Measurements from ENCODE around the gene CDC27. TPM values are rescaled to one million over a fixed set of nuclear protein-coding genes. Genes with fewer than 3 reads are reported as not detected.

The CDC27 gene
- polyA plus RNA-seq, 1 donor (not counting 4 experiments of a cell fraction or from before 2014, with no cell fraction given) = 95.6 TPM

DNA sequence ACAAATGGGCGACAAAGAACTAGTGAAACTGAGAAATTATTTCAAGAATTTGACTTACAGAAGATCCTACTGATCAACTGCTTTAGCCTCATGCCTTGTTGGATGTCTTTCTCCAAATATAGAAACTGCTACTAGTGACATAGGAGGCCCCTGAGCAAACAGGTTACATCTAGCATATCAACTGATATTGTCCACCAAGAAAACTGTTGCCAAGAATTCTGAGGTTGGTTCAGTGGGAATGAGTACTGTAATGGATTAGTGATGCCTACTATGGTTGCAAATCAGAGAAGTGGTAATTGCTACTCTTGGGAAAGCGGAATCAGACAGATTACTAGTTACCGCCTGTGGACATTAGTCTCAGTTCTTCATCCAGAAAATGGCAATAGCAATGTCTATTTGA lies 10.0 kb downstream of the CDC27 start:
- Histone ChIP-seq H3K27me3 (ENCODE audit: control insufficient read depth, extremely low read depth, insufficient read depth, low read length) (no peaks in the 10 kb centered on the region), H3K4me3 (ENCODE audit: control insufficient read depth in 2 of 3, extremely low read depth in 1 of 3, insufficient read depth in 2 of 3, low read depth in 1 of 3, low read length in 3 of 3) (no peak overlapping the region), H3K27ac (ENCODE audit: control insufficient read depth, insufficient read depth, low read length) (no peak overlapping the region), H3K4me2 (ENCODE audit: control insufficient read depth, extremely low read depth, insufficient read depth, low read depth, low read length) (no peak overlapping the region), H3K36me3 (ENCODE audit: control insufficient read depth in 2 of 2, extremely low read depth in 1 of 2, insufficient read depth in 2 of 2, low read length in 2 of 2) (peaks cover 7 to 23% of the 10 kb centered on the region in 2 experiments), H3K4me1 (ENCODE audit: control insufficient read depth, extremely low read depth, insufficient read depth, low read length) (no peaks in the 10 kb centered on the region), H3K9me1 (ENCODE audit: control insufficient read depth, extremely low read depth, insufficient read depth, low read length) (no peaks in the 10 kb centered on the region), H3K9me3 (ENCODE audit: control insufficient read depth, low read depth, low read length) (no peaks in the 10 kb centered on the region), H2AFZ (ENCODE audit: control insufficient read depth, low read length) (no peak overlapping the region), H4K20me1 (ENCODE audit: control insufficient read depth, extremely low read depth, insufficient read depth, low read length) (peaks cover 5% of the 10 kb centered on the region), H3K9ac (ENCODE audit: control insufficient read depth, extremely low read depth, insufficient read depth, low read length) (no peak overlapping the region), H3K79me2 (ENCODE audit: control insufficient read depth, insufficient read depth, low read length) (peaks cover 90% of the 10 kb centered on the region)
- DNase-seq (ENCODE audit: low read depth, low spot score) (no peak), FAIRE-seq (no peak)
- dilution Hi-C loops (cut with MboI; ENCODE audit: extremely low pct_ligation_motif_present, low sequenced_read_pairs) = no loop called here
- TF ChIP-seq EZH2 (IDR thresholded peaks at IDR 0.05; ENCODE audit: low read length) = no peak
- TF ChIP-seq, protein P1, sequence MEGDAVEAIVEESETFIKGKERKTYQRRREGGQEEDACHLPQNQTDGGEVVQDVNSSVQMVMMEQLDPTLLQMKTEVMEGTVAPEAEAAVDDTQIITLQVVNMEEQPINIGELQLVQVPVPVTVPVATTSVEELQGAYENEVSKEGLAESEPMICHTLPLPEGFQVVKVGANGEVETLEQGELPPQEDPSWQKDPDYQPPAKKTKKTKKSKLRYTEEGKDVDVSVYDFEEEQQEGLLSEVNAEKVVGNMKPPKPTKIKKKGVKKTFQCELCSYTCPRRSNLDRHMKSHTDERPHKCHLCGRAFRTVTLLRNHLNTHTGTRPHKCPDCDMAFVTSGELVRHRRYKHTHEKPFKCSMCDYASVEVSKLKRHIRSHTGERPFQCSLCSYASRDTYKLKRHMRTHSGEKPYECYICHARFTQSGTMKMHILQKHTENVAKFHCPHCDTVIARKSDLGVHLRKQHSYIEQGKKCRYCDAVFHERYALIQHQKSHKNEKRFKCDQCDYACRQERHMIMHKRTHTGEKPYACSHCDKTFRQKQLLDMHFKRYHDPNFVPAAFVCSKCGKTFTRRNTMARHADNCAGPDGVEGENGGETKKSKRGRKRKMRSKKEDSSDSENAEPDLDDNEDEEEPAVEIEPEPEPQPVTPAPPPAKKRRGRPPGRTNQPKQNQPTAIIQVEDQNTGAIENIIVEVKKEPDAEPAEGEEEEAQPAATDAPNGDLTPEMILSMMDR (optimal IDR thresholded peaks at IDR 0.05 in 1 of 3, IDR thresholded peaks at IDR 0.05 in 1 of 3, conservative IDR thresholded peaks at IDR 0.05 in 1 of 3; ENCODE audit: extremely low read depth in 1 of 3, insufficient read depth in 2 of 3, low read length in 3 of 3) = no peak

DNA sequence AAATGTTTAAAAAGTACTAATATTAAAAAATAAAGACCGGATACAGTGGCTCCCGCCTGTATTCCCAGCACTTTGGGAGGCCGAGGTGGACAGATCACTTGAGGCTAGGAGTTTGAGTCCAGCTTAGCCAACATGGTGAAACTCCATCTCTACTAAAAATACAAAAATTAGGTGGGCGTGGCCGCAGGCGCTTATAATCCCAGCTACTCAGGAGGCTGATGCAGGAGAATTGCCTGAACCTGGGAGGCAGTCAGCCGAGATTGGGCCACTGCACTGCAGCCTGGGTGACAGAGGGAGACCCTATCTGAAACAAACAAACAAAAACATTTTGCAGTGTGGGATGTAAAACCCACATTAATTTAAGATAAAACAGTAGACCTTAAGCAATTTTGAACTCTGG lies 11.8 kb downstream of the CDC27 start:
- Histone ChIP-seq H3K9ac (ENCODE audit: control insufficient read depth, extremely low read depth, insufficient read depth, low read length) (no peak overlapping the region), H3K27me3 (ENCODE audit: control insufficient read depth, extremely low read depth, insufficient read depth, low read length) (no peaks in the 10 kb centered on the region), H4K20me1 (ENCODE audit: control insufficient read depth, extremely low read depth, insufficient read depth, low read length) (peaks cover 5% of the 10 kb centered on the region), H3K79me2 (ENCODE audit: control insufficient read depth, insufficient read depth, low read length) (peaks cover 89% of the 10 kb centered on the region), H3K4me1 (ENCODE audit: control insufficient read depth, extremely low read depth, insufficient read depth, low read length) (no peaks in the 10 kb centered on the region), H3K9me3 (ENCODE audit: control insufficient read depth, low read depth, low read length) (no peaks in the 10 kb centered on the region), H2AFZ (ENCODE audit: control insufficient read depth, low read length) (no peak overlapping the region), H3K27ac (ENCODE audit: control insufficient read depth, insufficient read depth, low read length) (no peak overlapping the region), H3K9me1 (ENCODE audit: control insufficient read depth, extremely low read depth, insufficient read depth, low read length) (no peaks in the 10 kb centered on the region), H3K4me3 (ENCODE audit: control insufficient read depth in 2 of 3, extremely low read depth in 1 of 3, insufficient read depth in 2 of 3, low read depth in 1 of 3, low read length in 3 of 3) (no peak overlapping the region), H3K36me3 (ENCODE audit: control insufficient read depth in 2 of 2, extremely low read depth in 1 of 2, insufficient read depth in 2 of 2, low read length in 2 of 2) (peaks cover 7 to 26% of the 10 kb centered on the region in 2 experiments), H3K4me2 (ENCODE audit: control insufficient read depth, extremely low read depth, insufficient read depth, low read depth, low read length) (no peak overlapping the region)
- DNase-seq (ENCODE audit: low read depth, low spot score) = no peak
- TF ChIP-seq, protein P1 (optimal IDR thresholded peaks at IDR 0.05 in 1 of 3, IDR thresholded peaks at IDR 0.05 in 1 of 3, conservative IDR thresholded peaks at IDR 0.05 in 1 of 3; ENCODE audit: extremely low read depth in 1 of 3, insufficient read depth in 2 of 3, low read length in 3 of 3) = no peak
- no peak for TF ChIP-seq EZH2 (IDR thresholded peaks at IDR 0.05; ENCODE audit: low read length)
- FAIRE-seq = no peak
- dilution Hi-C loops (cut with MboI; ENCODE audit: extremely low pct_ligation_motif_present, low sequenced_read_pairs) = no loop called here

Data from keratinocyte (primary cell).